BLaER1 treated with 17β-estradiol and CSF1 and Interleukin-3, amounts not matched to agents 10 nM and 100 nM (cell line): ENCODE data around the gene KLHDC7B.
A peak's percentile ranks its signal among the peaks of the same experiment; 100 is the strongest.

Experiments used
- H3K27ac ChIP-seq, 11 experiments: shearing (Covaris generic); formaldehyde crosslinking; 2 replicates each; pipeline ENCODE4 v1.8.1; 2022
- H3K27me3 ChIP-seq, 11 experiments: shearing (Covaris generic); formaldehyde crosslinking; 2 replicates each; pipeline ENCODE4 v1.8.1; 2022
- H3K36me3 ChIP-seq, 11 experiments: shearing (Covaris generic); formaldehyde crosslinking; 2 replicates each; pipeline ENCODE4 v1.8.1; 2022
- H3K4me1 ChIP-seq, 10 experiments: shearing (Covaris generic); formaldehyde crosslinking; 2 replicates each; pipeline ENCODE4 v1.8.1; 2022
- H3K4me2 ChIP-seq, 11 experiments: shearing (Covaris generic); formaldehyde crosslinking; 2 replicates each; pipeline ENCODE4 v1.8.1; 2022
- H3K4me3 ChIP-seq, 10 experiments: shearing (Covaris generic); formaldehyde crosslinking; 2 replicates each; pipeline ENCODE4 v1.8.1; 2022
- H3K9ac ChIP-seq, 11 experiments: shearing (Covaris generic); formaldehyde crosslinking; 2 replicates each; pipeline ENCODE4 v1.8.1; 2022
- H3K9me3 ChIP-seq, 11 experiments: shearing (Covaris generic); formaldehyde crosslinking; replicated peaks in 1 of 11; 2 replicates each; pipeline ENCODE4 v1.8.1; 2022
- H4K20me1 ChIP-seq, 11 experiments: shearing (Covaris generic); formaldehyde crosslinking; 2 replicates each; pipeline ENCODE4 v1.8.1; 2022
- Cebpa-rat ChIP-seq, 11 experiments: shearing (Covaris generic); IDR thresholded peaks; 2 replicates each; pipeline ENCODE4 v1.8.1; 2022

Gene KLHDC7B

GRCh38 chr22:50548921-50549790 is 3.5 kb downstream of the KLHDC7B start:
- TF ChIP-seq Cebpa-rat (IDR thresholded peaks at IDR 0.05): no peak
- H3K27ac ChIP-seq: peak overlapping the region; percentile 58 to 78 (median 66); a peak in 18 of 22 replicates
- H3K4me1 ChIP-seq: peaks cover 43 to 68% (median 60%) of the 10 kb centered on the region in 10 experiments
- no peaks in the 10 kb centered on the region for H3K36me3 ChIP-seq
- peak overlapping the region; percentile 86 to 99 (median 94) for H3K4me2 ChIP-seq
- peak overlapping the region; percentile 31 to 66 (median 51) for H3K4me3 ChIP-seq
- peak overlapping the region; percentile 51 to 79 (median 72) for H3K9ac ChIP-seq
- no peaks in the 10 kb centered on the region; a peak in 1 of 22 replicates for H4K20me1 ChIP-seq
- H3K9me3 ChIP-seq: 0 out of 22 replicates have a peak, but pooled peaks cover 0 to under 1% (median 0%) of the 10 kb centered on the region in 11 experiments
- peaks cover 8 to 46% (median 18%) of the 10 kb centered on the region in 11 experiments; a peak in 21 of 22 replicates for H3K27me3 ChIP-seq

DNA sequence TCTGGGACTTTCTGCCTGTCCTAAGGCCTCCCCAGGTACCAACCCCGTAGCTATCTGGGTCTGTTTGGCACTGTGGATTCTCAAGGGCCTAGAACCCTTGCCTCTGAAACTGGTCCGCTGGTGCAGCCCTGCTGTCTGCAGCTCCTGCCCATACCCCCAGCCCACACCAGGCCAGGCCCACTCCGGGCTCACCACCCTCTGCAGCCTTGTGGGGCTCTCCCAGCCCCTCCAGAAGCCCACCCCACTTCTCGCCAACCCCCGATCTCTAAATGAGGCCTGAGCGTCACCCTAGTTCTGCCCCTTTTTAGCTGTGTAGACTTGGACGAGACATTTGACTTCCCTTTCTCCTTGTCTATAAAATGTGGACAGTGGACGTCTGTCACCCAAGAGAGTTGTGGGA is 4.7 kb downstream of the KLHDC7B start:
- peak overlapping the region; percentile 86 to 99 (median 94); a peak in 21 of 22 replicates for H3K4me2 ChIP-seq
- no peak for TF ChIP-seq Cebpa-rat (IDR thresholded peaks at IDR 0.05)
- no peak overlapping the region; a peak in 1 of 20 replicates for H3K4me3 ChIP-seq
- H3K4me1 ChIP-seq: peaks cover 31 to 55% (median 48%) of the 10 kb centered on the region in 10 experiments
- H3K9ac ChIP-seq: peak overlapping the region in 3 of 11 experiments; percentile 40 to 66 (median 43); a peak in 3 of 22 replicates
- no peaks in the 10 kb centered on the region; a peak in 1 of 22 replicates for H4K20me1 ChIP-seq
- peaks cover 0 to 36% (median 8%) of the 10 kb centered on the region in 11 experiments; a peak in 15 of 22 replicates for H3K27me3 ChIP-seq
- H3K27ac ChIP-seq: no peak overlapping the region
- H3K9me3 ChIP-seq: no peaks in the 10 kb centered on the region
- no peaks in the 10 kb centered on the region for H3K36me3 ChIP-seq

DNA sequence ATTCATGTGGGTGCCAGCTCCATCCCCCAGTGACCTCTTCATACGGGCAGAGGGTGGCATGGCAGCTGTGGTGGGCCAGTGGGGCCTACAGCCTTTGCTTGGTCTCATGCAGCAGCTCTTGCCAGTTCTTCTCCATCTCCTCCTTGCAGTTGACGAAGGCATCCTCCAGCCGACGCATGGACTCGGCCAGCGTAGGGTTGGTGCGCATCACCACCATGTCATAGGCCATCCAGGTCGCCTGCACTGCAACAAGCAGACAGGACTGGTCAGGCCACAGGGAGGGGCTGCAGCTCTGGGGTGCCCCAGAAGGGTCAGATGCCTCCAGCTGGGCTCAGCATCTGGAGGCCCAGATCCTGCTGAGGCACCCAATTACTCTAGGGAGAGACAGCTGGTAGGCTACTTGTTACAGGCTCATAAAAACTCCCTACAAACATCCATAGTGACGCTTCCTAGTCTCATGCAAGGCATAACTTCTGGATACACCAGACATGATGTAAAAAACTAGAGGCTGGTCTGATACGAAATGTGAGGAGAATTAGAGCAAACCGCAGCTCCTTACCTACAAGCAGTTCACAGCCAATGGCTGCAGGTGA is 5.6 kb downstream of the KLHDC7B start:
- no peak for TF ChIP-seq Cebpa-rat (IDR thresholded peaks at IDR 0.05)
- no peaks in the 10 kb centered on the region for H3K9me3 ChIP-seq
- no peak overlapping the region for H3K27ac ChIP-seq
- H3K27me3 ChIP-seq: peaks cover 0 to 36% (median 8%) of the 10 kb centered on the region in 11 experiments; a peak in 14 of 22 replicates
- H3K4me1 ChIP-seq: peaks cover 28 to 47% (median 39%) of the 10 kb centered on the region in 10 experiments
- H3K4me2 ChIP-seq: no peak overlapping the region; a peak in 1 of 22 replicates
- no peak overlapping the region for H3K9ac ChIP-seq
- H3K36me3 ChIP-seq: no peaks in the 10 kb centered on the region
- H4K20me1 ChIP-seq: no peaks in the 10 kb centered on the region; a peak in 1 of 22 replicates
- H3K4me3 ChIP-seq: no peak overlapping the region

- Histone ChIP-seq H3K9me3 (no peaks in the 10 kb centered on the region), H4K20me1 (no peaks in the 10 kb centered on the region; a peak in 1 of 22 replicates), H3K9ac (no peak overlapping the region), H3K27ac (no peak overlapping the region), H3K36me3 (no peaks in the 10 kb centered on the region), H3K27me3 (peaks cover 0 to 19% (median 8%) of the 10 kb centered on the region in 11 experiments; a peak in 13 of 22 replicates), H3K4me2 (no peak overlapping the region), H3K4me1 (peaks cover 20 to 30% (median 22%) of the 10 kb centered on the region in 10 experiments), H3K4me3 (no peak overlapping the region)
- no peak for TF ChIP-seq Cebpa-rat (IDR thresholded peaks at IDR 0.05)
These were observed 7.6 kb downstream of the KLHDC7B start for GRCh38 chr22:50553310-50553709.

- Histone ChIP-seq H3K36me3 (no peaks in the 10 kb centered on the region), H3K4me1 (no peaks in the 10 kb centered on the region), H3K4me3 (no peak overlapping the region), H3K4me2 (no peak overlapping the region), H3K27me3 (no peaks in the 10 kb centered on the region), H4K20me1 (no peaks in the 10 kb centered on the region; a peak in 1 of 22 replicates), H3K27ac (no peak overlapping the region), H3K9ac (no peak overlapping the region), H3K9me3 (no peaks in the 10 kb centered on the region)
- no peak for TF ChIP-seq Cebpa-rat (IDR thresholded peaks at IDR 0.05)
These were observed 11.0 kb downstream of the KLHDC7B start for GRCh38 chr22:50556703-50557102.

GRCh38 chr22:50560034-50560433 is 14.3 kb downstream of the KLHDC7B start:
- TF ChIP-seq Cebpa-rat (IDR thresholded peaks at IDR 0.05): no peak
- Histone ChIP-seq H3K27ac (no peak overlapping the region), H3K4me2 (no peak overlapping the region)

DNA sequence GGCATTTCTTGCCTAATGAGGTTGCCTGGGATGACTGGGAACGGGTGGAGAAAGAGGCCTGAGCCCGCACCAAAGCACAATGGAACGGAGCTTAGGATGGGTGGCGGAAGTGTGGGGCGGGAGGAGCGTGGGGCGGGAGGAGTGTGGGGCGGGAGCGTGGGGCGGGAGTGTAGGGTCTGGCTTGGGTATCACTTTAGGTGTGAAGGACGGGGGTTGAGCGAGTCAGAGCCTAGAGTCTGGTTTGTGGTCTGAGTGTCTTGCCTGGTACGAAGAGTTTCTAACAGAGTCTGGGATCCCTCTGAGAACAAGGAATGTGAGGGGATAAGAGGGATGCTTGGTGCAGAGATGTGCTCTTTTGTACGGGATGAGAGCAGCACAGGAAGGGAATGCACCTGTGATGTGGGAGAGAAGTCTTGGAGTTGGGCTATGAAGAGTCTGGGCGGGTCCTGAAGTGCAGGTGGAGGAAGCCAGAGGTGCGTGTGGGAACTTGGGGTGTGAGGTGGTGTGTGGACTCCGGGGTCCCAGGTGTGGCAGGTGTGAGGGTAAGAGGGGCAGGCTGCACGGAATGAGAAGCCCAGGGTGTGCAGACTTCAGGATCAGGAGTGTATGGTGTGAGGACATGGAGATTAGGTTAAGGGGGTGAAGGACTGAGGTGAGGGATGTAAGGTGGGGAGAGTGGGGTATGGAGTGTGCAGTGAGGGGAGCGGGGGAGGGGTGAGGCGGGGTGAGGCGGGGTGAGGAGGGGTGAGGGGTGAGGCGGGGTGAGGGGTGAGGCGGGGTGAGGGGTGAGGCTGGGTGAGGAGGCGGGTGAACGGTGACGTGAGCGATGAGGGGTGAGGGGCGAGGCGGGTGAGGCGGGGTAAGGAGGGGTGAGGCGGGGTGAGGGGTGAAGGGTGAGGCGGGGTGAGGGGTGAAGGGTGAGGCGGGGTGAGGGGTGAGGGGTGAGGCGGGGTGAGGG is 16.0 kb downstream of the KLHDC7B start:
- Histone ChIP-seq H3K27me3 (peaks cover 7 to 23% (median 19%) of the 10 kb centered on the region in 11 experiments; a peak in 18 of 22 replicates), H3K4me2 (no peak overlapping the region), H3K4me3 (no peak overlapping the region), H3K4me1 (peaks cover 7 to 11% (median 9%) of the 10 kb centered on the region in 10 experiments; a peak in 18 of 20 replicates), H3K36me3 (no peaks in the 10 kb centered on the region), H3K27ac (no peak overlapping the region), H4K20me1 (no peaks in the 10 kb centered on the region; a peak in 1 of 22 replicates), H3K9ac (no peak overlapping the region), H3K9me3 (no peaks in the 10 kb centered on the region)
- no peak for TF ChIP-seq Cebpa-rat (IDR thresholded peaks at IDR 0.05)

More at GRCh38 chr22:50560034-50560433, 14.3 kb downstream of the KLHDC7B start:
- Histone ChIP-seq H3K36me3 (no peaks in the 10 kb centered on the region), H3K4me3 (no peak overlapping the region), H3K4me1 (peaks cover 7 to 11% (median 9%) of the 10 kb centered on the region in 10 experiments; a peak in 18 of 20 replicates), H4K20me1 (no peaks in the 10 kb centered on the region; a peak in 1 of 22 replicates), H3K9ac (no peak overlapping the region), H3K9me3 (no peaks in the 10 kb centered on the region), H3K27me3 (peaks cover 7 to 22% (median 19%) of the 10 kb centered on the region in 11 experiments; a peak in 18 of 22 replicates)
